ENCODE results near the gene BBOX1. TPM values are rescaled to one million over a fixed set of nuclear protein-coding genes. Genes with fewer than 3 reads are reported as not detected.
"Not testable (repeated sequence)": the region's sequence is repeated elsewhere in the genome, so short reads cannot be mapped to it uniquely, and the experiment has no call there.

The BBOX1 gene
- total RNA-seq, 4 donors from 2014 or later: 13.3 to 45.1 (median 28.5) TPM

DNA sequence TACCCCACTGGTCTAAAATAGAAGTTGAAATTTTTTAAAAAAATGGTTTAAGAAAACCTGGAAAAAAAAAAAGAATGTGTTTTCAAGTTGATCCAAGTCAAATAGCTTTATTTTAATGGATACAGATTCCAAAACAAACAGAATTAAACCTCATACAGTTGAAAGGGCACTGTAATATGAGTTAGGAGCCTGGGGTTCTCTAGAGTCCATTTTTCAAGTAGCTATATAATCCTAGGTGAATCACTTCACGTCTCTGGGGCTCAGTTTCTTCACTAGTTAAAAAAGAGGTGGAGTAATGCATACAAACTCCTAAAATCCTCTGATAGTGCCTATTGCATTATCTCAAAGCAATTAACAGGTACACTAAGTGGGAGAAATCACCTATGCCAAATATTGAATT lies 132.9 kb downstream of the BBOX1 start:
- no peak for DNase-seq
- Histone ChIP-seq H3K4me3 (replicated peaks in 1 of 3) (no peak overlapping the region), H3K4me1 (peaks cover 14 to 15% of the 10 kb centered on the region in 2 donors), H3K27me3 (no peaks in the 10 kb centered on the region), H3K36me3 (no peaks in the 10 kb centered on the region), H3K27ac (no peak overlapping the region), H3K9me3 (no peaks in the 10 kb centered on the region)
- intact Hi-C loops (cut with DNase I): no loop called here
- TF ChIP-seq, protein P1, sequence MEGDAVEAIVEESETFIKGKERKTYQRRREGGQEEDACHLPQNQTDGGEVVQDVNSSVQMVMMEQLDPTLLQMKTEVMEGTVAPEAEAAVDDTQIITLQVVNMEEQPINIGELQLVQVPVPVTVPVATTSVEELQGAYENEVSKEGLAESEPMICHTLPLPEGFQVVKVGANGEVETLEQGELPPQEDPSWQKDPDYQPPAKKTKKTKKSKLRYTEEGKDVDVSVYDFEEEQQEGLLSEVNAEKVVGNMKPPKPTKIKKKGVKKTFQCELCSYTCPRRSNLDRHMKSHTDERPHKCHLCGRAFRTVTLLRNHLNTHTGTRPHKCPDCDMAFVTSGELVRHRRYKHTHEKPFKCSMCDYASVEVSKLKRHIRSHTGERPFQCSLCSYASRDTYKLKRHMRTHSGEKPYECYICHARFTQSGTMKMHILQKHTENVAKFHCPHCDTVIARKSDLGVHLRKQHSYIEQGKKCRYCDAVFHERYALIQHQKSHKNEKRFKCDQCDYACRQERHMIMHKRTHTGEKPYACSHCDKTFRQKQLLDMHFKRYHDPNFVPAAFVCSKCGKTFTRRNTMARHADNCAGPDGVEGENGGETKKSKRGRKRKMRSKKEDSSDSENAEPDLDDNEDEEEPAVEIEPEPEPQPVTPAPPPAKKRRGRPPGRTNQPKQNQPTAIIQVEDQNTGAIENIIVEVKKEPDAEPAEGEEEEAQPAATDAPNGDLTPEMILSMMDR (IDR thresholded peaks at IDR 0.05): no peak
- no peak for TF ChIP-seq POLR2A (IDR thresholded peaks at IDR 0.05)
- WGBS, 2 donors: 58 to 64% methylated on average over 1 of the region's 1 CpG

DNA sequence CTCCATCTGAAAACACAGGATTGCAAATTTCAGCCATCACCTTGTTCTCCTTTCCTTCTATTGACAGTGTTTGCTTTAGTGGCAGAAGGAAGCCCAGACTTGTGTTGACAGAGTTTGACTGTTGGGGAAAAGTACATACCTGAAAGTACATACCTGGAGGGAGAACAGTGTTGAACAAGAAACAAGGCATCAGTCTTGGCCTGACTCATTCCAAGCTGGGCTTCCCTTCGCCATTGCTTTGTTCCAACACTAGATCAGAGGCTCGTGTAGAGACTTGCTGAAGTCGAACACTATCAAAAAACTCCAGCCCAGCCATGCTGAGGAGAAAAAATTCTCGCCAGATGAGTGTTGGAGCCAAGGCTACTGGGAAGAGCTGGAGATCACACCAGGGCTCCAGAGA lies 133.4 kb downstream of the BBOX1 start:
- Histone ChIP-seq H3K4me3 (replicated peaks in 1 of 3) (no peak overlapping the region), H3K9me3 (no peaks in the 10 kb centered on the region), H3K27me3 (no peaks in the 10 kb centered on the region), H3K4me1 (peaks cover 14 to 15% of the 10 kb centered on the region in 2 donors), H3K36me3 (no peaks in the 10 kb centered on the region), H3K27ac (peak overlapping the region in 1 of 3 donors; percentile 61)
- TF ChIP-seq, protein P1 (IDR thresholded peaks at IDR 0.05): no peak
- no peak for TF ChIP-seq POLR2A (IDR thresholded peaks at IDR 0.05)
- intact Hi-C loops (cut with DNase I): no loop called here
- DNase-seq: peak in 1 of 2 donors; percentile 18
- 48 to 55% methylated on average over 4 of the region's 4 CpGs for WGBS, 2 donors

DNA sequence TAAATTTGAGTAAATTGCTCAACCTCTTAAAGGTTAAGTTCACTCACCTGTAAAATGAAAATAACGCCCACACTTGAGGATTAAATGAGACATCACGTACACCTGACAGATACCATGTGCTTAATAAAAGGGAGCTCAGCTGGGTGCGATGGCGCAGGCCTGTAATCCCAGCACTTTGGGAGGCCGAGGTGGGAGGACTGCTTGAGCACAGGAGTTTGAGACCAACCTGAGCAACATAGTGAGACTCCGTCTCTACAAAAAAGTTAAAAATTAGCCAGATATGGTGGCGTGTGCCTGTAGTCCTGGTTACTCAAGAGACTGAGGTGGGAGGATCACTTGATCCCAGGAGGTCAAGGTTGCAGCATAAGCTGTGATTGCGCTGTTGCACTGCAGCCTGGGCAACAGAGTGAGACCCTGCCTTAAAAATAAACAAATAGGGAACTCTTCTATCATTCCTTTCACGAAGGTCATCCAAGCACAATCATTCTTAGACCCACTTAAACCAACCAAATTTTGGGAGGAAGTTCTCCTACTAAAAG lies 134.1 kb downstream of the BBOX1 start:
- Histone ChIP-seq H3K36me3 (no peaks in the 10 kb centered on the region), H3K4me1 (peaks cover 14 to 15% of the 10 kb centered on the region in 2 donors), H3K4me3 (replicated peaks in 1 of 3) (no peak overlapping the region), H3K27me3 (no peaks in the 10 kb centered on the region), H3K27ac (peak overlapping the region in 1 of 3 donors; percentile 61), H3K9me3 (no peaks in the 10 kb centered on the region)
- TF ChIP-seq POLR2A (IDR thresholded peaks at IDR 0.05): no peak
- TF ChIP-seq, protein P1 (IDR thresholded peaks at IDR 0.05): no peak
- no peak for DNase-seq
- intact Hi-C loops (cut with DNase I): no loop called here
- 81 to 82% methylated on average over 9 of the region's 9 CpGs for WGBS, 2 donors

DNA sequence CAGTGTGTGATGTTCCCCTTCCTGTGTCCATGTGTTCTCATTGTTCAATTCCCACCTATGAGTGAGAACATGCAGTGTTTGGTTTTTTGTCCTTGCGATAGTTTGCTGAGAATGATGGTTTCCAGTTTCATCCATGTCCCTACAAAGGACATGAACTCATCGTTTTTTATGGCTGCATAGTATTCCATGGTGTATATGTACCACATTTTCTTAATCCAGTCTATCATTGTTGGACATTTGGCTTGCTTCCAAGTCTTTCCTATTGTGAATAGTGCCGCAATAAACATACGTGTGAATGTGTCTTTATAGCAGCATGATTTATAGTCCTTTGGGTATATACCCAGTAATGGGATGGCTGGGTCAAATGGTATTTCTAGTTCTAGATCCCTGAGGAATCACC lies 134.9 kb downstream of the BBOX1 start:
- 83 to 95% methylated on average over 2 to 3 of the region's 4 CpGs for WGBS, 2 donors
- H3K27me3 ChIP-seq; intact Hi-C loops (cut with DNase I); H3K36me3 ChIP-seq; DNase-seq; H3K27ac ChIP-seq; H3K4me3 ChIP-seq (replicated peaks in 1 of 3); H3K9me3 ChIP-seq: not testable (repeated sequence)
- H3K4me1 ChIP-seq: peaks cover 14 to 15% of the 10 kb centered on the region in 2 donors

Other genes with a start within 250 kb of the BBOX1 start
- 10 to 100 TPM; 15.3 to 24.7 (median 19.8) TPM for gene FIBIN, start 46.7 kb upstream of the BBOX1 start, total RNA-seq

All from thyroid gland (tissue), 4 donors.